NCI-H526 (cell line): ENCODE measurements around the gene MIGA1.
"Not testable (repeated sequence)": the region's sequence is repeated elsewhere in the genome, so short reads cannot be mapped to it uniquely, and the experiment has no call there.

Experiments used
- DNase-seq, 2 experiments: peaks; one replicate each; lab custom pipeline; 2025; lab: John Stamatoyannopoulos, UW

Gene MIGA1

DNA sequence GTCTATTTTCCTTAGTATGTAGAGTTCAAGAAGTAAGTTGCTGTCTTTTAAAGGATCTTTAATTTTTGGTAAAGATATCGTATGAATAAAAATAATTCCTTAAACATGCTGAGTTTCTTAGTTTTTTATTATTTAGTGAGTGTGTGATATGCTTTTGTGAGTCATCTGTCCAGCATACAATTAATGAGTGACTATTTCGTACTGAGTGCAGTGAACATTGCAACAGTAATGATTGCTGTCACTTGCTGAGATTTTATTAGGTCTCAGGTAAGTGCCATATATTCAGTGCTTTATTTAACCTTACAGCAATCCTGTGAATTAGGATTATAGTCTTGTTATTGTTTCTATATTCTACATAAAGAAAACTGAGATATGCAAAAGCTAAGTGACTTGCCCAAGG lies 22.6 kb downstream of the MIGA1 start:
- DNase-seq: no peak

DNA sequence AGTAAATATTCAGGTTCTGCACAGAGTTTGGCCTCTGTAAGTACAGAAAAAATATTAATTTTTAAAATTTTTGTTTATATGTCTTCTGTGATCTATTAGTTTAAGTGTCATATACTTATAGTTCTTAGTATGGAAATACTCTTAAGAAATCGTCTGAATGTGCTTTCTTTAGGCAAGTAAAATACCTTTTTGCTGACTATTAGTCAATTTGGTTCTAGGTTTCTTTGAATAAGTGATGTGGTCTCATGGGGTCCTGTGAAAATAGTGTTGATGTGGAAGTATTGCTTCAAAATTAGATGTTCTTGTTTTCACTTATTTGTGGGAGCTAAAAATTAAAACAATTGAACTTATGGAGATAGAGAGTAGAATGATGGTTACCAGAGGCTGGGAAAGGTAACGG lies 23.9 kb downstream of the MIGA1 start:
- no peak for DNase-seq

DNA sequence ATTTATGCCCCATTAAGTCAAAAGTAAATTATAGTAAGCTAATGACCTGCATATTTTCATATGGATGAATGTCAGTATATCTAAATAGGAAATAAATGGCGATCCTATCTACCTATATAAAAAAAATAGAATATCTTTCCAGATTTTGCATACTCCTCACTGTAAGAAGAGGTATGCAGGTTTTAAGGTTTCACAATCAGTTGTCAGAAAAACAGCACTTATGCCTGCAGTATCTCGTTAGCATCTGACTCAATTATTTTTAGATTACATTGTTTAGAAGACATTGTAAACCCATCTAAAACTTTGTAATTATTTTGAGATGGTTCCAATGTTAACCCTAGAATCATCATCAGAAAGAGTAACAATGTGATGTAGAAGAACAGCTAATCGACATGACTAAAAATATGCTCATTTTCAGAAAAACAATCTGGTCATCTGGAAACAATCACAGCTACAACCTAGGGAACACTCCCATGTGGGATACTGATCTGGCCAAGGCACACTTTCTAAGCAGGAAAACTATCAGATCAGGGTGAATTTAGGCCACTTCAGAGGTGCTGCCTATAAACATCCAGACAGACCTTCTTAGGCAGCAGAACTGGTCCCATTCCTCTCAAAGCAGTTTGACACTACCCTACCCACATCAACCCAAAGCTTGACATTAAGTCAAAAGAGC lies 30.5 kb downstream of the MIGA1 start:
- not testable (repeated sequence) for DNase-seq

DNA sequence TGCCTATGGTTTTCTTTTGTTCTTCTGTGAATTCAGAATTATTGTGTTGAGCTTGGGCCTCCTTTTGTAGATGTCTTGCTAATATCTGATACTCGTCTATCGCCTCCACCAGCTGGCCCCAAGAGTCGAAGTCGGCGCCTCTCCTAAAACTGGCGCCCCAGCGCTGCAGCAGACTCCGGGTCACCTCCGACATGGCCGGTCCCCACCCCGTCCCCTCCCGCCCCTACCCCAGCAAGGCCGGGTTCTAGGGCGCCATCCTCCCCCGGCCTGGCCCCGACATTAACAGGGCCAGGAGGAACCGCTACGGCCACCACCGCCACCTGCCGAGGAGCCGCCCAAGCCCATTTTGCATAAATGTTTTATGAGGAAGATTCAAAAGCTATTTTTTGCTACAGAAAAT lies 32.1 kb downstream of the MIGA1 start:
- not testable (repeated sequence) for DNase-seq

DNA sequence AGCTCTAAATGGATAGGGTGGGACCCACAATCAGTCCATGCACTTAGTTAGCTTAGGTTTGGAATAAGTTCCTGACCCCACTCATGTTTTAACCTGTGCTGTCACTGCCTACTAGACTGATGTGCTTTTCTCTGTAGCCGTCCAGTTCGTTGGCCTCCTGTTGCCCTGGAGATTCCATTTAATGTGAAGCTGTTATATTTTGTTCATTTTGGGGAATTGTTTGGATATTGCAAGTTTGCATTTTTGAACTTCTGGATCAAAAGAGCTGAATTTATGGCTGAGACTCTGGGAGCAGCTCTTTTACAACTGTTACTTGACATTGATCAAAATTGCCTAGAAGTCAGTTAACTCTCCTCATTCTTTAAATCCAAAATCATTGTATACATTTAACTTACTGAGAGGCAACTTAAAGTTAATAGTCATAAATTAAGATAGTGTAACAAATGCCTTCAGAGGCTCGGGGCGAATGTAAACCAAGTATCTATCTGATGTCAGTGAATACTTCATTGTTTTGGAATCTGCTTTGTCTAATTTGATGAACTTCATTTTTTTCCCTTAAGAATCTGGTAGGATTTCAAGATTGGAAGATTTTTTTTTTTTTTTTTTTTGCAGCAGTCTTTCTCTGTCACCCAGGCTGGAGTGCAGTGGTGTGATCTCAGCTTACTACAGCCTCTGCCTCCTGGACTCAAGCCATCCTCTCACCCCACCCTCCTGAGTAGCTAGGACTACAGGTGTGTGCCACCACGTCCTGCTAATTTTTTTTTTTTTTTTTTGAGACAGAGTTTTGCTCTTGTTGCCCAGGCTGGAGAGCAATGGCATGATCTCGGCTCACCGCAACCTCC lies 38.1 kb downstream of the MIGA1 start:
- no peak for DNase-seq

DNA sequence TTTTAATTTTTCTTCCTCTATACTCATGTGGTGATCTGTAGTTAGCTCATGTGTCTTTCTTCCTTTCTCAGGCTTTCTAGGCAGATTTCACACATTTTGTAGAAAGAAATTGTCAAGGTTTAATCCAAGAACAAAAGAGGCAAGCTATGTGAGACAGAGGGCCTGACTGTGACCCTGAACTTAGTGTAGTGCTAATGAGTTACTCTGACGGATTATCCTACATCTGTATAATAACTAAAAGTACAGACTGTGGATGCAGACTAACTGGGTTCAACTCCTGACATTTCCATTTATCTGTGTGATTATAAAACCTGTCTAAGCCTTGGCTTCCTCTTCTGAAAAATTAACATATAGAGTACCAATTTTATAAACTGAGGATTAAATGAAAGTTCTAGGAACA lies 40.7 kb downstream of the MIGA1 start:
- no peak for DNase-seq

DNA sequence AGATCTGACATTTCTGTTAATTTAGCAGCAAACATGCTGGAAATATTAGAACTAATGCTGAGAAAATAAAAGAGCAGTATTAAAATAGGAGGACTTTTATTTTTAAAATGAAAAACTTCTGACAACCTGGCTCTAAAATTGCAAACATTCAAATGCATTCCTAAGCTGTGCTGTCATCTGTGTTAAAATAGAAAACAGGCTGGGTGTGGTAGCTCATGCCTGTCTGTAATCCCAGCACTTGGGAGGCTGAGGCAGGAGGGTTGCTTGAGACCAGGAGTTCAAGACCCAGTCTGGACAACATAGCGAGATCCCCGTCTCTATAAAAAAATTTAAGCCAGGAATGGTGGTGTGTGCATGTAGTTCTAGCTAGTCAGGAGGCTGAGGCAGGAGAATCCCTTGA lies 44.6 kb downstream of the MIGA1 start:
- no peak for DNase-seq

DNA sequence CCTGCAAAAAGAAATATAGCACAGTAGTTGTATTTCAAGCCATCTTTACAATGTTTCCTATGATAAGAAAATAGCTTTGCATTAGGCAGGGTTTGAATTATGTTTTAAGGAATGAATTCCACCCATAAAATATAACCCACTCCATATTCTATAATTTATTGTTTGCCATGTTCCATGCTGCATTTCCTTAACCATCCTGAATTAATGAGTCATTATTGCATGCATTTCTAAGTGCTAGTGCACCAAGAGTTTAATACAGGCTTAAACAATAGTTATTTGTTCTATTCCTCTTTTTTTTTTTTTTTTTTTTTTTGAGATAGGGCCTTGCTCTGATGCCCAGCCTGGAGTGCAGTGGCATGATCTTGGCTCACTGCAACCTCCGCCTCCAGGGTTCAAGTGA lies 45.2 kb downstream of the MIGA1 start:
- DNase-seq: no peak

DNA sequence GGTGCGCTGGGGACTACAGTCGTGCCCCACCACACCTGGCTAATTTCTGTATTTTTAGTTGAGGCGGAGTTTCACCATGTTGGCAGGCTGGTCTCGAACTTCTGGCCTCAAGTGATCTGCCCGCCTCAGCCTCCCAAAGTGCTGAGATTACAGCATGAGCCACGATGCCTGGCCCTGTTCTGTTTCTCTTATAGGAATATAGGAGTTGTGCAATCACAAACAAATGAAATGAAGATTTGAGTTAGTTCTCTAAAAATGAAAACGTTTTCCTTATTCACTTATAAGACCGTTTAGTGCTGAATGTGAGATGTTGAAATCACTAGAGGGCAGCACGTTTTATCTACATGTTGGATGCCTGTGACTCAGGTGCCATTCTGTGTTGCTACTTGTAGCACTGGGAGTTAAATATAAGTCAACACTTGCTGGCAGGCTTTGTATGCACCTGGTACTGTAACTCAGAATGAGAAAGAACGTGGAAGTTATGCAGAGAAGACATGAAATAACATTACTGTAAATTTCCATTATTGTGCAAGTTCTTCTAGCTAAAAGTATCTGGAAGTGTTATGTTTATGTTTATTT lies 45.8 kb downstream of the MIGA1 start:
- DNase-seq: peak; percentile 73 to 84

DNA sequence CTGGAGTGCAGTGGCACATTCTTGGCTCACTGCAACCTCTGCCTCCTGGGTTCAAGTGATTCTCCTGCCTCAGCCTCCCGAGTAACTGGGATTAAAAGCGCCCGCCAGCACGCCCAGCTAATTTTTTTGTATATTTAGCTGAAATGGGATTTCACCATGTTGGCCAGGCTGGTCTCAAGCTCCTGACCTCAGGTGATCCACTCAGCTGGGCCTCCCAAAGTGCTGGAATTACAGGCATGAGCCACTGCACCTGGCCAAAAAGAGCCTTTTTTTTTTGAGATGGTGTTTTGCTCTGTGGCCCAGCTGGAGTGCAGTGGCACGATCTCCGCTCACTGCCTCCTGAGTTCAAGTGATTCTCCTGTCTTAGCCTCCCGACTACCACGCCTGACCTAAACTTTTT lies 47.4 kb downstream of the MIGA1 start:
- not testable (repeated sequence) for DNase-seq

DNA sequence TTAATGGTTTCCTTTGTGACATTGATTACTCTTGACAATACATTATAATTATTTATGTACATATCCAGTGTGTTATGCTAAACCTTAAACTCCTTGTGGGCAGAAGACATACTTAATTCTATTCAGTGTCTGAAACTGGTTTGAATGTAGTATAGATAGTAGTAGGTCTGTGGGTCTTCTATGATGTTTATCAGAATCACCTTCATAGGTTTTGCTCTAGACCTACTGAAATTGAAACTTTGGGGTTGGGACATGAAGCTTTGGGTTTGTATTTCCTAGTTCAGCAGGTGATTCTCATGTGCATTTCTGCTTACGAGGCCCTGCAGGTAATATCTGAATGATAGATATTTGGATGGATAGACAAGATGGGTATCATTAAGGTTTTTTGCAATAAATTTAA lies 48.6 kb downstream of the MIGA1 start:
- DNase-seq: no peak

DNA sequence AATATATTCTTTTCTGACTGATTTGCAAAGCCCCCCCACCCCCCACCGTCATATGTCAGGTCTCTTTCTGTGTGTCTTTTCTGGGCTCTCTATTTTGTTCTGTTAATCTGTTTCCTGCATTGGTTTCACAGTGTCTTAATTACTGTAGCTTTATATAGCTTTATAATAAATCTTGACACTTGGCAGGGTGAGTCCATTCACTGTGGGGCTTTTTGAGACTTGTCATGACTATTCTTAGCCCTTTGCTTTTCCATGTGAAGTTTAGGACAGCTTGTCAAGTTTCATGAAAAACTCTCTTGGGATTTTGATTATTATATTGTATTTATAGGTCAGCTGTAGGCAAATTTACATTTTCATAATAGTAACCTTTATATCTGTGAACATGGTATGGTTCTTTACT lies 50.4 kb downstream of the MIGA1 start:
- peak; percentile 30 to 54 for DNase-seq

DNA sequence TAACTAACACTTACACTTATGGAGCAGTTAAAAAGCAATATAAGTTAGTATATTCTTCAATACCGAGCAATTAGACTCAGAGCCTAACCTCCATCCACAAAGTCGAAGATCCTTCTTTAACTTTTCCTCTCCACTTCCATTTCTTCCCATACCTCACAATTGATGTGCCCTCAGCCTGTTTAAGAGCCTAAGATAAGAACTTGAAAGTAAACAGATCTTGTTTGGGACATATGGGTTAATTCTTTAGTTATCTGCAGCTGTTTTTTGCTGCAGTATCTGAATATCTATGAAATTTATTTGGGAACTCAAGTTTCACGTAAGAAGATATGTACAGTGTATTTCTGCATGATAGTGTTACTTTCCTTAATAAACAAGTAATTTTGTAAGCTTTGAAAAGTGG lies 51.5 kb downstream of the MIGA1 start:
- no peak for DNase-seq

DNA sequence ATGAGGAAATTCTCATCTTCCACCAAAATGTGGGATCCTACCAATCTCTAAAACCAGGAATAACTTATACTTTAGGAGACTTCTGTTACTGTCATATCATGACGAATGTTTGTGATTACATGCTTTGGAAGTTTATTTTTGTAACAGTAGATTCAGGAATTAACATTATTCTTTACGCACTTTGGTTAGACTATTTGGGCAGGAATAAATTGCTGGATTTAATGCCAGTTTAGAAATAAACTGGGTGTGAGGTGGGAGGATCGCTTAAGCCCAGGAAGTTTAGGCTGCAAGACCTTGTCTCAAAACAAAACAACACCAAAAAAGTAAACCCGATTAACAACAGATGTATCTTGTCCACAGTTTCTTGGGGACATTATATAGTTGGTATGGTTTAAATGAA lies 52.1 kb downstream of the MIGA1 start:
- no peak for DNase-seq

DNA sequence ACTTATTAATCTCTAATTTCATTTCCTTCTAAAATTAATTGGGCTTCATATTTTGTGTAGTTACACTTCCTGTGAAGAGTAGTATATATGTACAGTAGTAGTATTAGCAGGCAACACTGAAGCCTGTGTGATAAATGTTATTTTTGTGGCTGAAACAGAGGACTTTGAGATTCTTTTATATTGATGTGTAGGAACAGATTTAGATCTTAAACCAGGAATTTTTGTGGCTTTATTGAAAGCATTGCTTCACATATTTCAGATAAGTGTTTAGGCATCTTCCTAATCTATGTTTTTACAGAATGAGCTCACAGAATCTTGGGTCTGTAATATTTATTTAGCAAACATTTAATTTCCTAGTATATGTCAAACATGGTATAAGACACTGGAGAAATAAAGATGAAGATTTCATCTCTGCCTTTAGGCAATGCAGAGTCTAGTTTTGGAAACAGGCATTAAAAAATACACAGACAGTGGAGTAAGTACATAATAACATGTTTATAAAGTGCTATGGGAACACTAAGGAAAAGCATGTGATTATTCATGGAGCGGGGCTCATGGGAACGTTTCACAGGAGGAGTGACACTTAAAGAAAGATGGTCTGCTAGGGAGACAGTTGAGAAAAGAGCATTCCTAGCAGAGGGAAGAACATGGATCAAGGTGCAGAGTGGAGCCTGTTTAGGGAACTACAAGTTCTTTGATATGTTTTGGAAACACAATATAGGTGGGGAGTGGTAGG lies 52.7 kb downstream of the MIGA1 start:
- DNase-seq: no peak

DNA sequence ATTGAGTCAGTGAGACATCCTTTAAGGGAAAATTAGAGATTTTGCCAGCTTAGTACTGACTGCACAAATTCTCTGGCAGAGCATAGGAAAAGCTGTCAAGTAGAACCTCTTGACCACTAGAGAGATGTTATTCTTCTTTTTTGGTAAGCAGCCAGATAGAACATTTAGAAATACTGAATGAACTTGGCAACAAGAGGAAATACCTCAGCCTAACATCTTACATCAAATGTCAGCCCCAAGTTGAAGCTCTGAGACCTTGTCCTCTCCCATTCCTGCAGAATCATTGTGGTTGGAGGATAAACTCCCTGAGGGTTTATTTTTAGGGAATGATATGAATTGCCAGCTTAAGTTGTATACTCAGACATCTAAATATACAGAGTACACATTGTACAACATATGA lies 53.5 kb downstream of the MIGA1 start:
- DNase-seq: no peak

DNA sequence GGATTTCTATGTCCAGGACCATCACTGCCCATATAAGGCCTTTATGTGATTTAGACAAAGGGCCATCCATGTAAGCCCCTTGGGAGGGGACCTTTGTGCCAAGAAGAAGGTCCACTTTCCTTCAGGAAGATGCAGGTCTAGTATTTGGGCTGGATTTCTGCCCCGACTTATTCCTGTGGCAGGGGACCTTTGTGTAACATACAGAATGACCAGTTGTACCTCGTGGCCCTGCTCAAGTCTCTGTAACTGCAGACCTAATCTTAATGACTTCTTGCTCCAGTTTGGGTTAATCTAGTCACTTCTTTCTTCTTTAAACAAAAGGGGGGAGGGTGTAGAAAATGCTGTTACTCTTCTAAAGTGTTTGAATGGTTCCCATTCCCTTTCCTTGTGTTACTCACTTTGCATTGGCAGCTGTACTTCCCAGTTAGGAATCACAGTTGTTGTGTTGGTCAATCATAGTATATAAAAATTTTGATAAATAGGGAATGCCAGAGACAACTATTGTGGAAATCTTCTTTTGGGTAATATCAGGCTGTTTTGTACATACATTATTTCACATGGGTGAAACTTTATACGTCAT lies 54.2 kb downstream of the MIGA1 start:
- no peak for DNase-seq

DNA sequence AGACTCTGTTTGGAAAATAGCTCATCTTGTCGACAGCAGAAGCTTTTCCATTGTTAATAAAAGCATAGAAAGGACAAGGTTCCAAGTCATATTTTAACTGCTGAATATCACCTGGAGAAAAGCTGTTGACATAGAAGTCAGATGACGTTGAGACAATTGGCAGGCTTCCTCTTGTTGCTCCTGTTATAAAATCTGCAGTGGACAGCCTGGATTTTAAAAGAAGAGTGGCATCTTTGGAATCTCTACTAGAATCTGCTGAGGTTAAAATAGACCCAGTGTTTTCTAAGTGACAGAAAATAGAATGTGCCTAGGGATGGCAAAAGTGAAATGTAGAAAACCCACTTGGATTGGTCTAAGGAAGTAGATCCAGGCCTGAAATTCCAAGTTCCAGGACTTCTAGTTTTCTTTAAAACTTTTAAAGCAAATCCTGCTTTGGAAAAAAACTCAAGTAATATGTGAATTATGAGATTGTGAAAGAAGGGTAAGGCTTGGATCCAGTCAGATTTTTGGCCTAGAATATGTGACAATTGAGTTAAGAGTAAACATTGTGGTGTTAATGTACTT lies 55.4 kb downstream of the MIGA1 start:
- DNase-seq: peak; percentile 92 to 95

DNA sequence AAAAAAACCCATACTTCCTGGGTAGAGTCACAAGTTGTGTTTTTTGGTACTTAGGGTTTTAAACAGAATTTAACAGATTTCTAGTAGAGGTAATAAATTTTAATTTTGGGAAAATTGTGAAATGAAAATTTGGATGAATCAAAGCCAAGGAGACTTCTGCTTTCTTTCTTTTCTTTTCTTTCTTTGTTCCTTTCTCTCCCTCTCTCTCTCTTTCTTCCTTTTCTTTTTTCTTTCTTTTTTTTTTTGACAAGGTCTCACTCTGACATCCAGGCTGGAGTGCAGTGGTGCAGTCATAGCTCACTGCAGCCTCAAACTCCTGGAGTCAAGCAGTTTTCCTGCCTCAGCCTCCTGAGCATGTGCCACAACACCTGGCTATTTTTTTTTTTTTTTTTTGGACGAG lies 62.1 kb downstream of the MIGA1 start:
- no peak for DNase-seq

DNA sequence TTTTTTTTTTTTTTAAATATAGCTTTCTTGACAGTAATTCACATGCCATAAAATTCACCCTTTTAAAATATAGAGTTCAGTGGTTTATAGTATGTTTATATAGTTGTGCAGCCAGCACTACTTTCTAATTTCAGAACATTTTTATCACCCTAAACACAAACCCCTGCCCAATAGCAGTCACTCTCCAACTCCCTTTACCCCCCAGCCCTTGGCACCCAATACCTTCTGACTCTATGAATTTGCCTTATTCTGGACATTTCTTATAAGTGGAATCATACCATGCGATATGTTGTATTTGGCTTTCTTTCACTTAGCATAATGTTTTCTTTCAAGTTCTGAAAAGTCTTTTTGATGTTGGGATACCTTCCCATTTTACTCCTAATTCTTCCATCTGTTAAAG lies 66.5 kb downstream of the MIGA1 start:
- DNase-seq: no peak

DNA sequence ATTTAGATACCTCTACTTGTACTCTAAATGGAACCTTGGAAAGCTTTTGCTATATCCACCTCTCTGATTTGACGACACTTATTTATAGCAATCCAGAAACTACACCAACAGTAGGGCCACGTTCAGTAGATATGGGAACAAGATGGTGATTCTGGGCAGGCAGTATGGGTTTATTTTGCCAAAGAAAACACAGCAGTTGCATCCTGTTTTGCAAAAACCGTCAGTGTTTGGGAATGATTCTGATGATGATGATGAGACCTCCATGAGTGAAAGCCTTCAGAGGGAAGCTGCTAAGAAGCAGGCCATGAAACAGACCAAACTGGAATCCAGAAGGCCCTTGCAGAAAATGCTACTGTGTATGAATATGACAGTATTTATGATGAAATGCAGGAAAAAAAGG lies 67.5 kb downstream of the MIGA1 start:
- DNase-seq: no peak

DNA sequence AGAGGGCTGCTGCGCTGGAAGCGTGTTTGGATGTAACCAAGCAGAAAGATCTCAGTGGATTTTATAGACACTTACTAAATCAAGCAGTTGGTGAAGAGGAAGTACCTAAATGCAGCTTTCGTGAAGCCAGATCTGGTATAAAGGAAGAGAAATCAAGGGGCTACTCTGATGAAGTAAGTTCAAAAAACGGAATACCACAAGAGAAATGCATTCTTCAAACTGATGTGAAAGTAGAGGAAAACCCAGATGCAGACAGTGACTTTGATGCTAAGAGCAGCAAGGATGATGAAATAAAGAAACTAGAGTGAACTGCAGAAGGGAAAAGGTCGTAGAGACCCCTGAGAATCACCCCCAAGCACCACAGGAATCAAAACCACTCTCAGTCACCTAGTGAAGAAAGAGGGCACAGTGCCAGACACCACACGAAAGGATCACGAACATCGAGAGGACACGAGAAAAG lies 68.2 kb downstream of the MIGA1 start:
- DNase-seq: no peak
